K562 (cell line): ENCODE measurements around the gene HES6. TPM values are rescaled to one million over a fixed set of nuclear protein-coding genes. Genes with fewer than 3 reads are reported as not detected.

ENCODE experiments used
- ATAC-seq: fragments of 200-7000 bp; cut with Tn5 transposase; 3 replicates; pipeline ENCODE4 v1.9.1; 2020; ENCODE audit warnings: moderate library complexity
- BruUV-seq: library from RNA; stranded (reverse); fragments of 400-500 nt; replicated peaks from 2 replicates; lab custom pipeline; 2021; lab: Mats Ljungman, UMichigan
- CTCF ChIA-PET: fragments of 300-600 bp; formaldehyde crosslinking; extraction: SDS; loops from one replicate; lab custom pipeline; 2021; ENCODE audit warnings: low intra/inter-chr PET ratio; lab: Yijun Ruan, JAX
- POLR2A ChIA-PET: fragments of 300-600, 350-650 bp; sonication (Branson Sonifier 250); formaldehyde crosslinking; extraction: SDS; loops from one replicate; lab custom pipeline; 2021; ENCODE audit warnings: antibody characterized with exemption, inconsistent platforms; lab: Yijun Ruan, JAX
- DNase-seq, 4 experiments: peaks; one replicate each; pipeline versions ENCODE4 v3.0.0 to v3.0.0-alpha.2; 2011 to 2018; ENCODE audit warnings: low spot score in 3 of 4, mixed read lengths in 3 of 4; ENCODE audit errors: extremely low read depth in 1 of 4
- FAIRE-seq: peaks from 2 replicates; lab custom pipeline; 2011; peaks lifted over from hg19 to GRCh38; lab: Jason Lieb, UNC
- H2AFZ ChIP-seq: 2 replicates; pipeline ENCODE4 v1.6.0; 2011; ENCODE audit warnings: low read depth, low read length, control low read depth, inconsistent platforms
- H3K27ac ChIP-seq: fragments of 200-600 bp; 3 replicates; pipeline ENCODE4 v1.8.0; 2011; ENCODE audit warnings: low read depth, mild to moderate bottlenecking, control low read depth, inconsistent platforms, low read length, moderate library complexity, mixed read lengths; ENCODE audit errors: extremely low read depth
- H3K27me3 ChIP-seq, 2 experiments: fragments of 300-600 bp in 1 of 2; 2 replicates in 1 of 2; 3 replicates in 1 of 2; pipeline versions ENCODE4 v1.6.0 to v1.8.0; 2011; ENCODE audit warnings: inconsistent platforms in 2 of 2, low read length in 2 of 2, mild to moderate bottlenecking in 1 of 2, mixed read lengths in 1 of 2, moderate library complexity in 1 of 2; ENCODE audit not compliant: control insufficient read depth in 2 of 2, insufficient read depth in 2 of 2
- H3K36me3 ChIP-seq: fragments of 300-600 bp; 3 replicates; pipeline ENCODE4 v1.8.0; 2011; ENCODE audit warnings: mild to moderate bottlenecking, low read length, inconsistent platforms; ENCODE audit not compliant: control insufficient read depth, insufficient read depth
- H3K4me1 ChIP-seq, 2 experiments: fragments of 200-600 bp in 1 of 2; replicated peaks in 1 of 2; 2 replicates in 1 of 2; 3 replicates in 1 of 2; pipeline versions ENCODE4 v1.5.1 to v1.8.0; 2011; ENCODE audit warnings: inconsistent platforms in 2 of 2, low read length in 2 of 2, mild to moderate bottlenecking in 1 of 2, mixed read lengths in 1 of 2, moderate library complexity in 1 of 2; ENCODE audit not compliant: control insufficient read depth in 2 of 2, insufficient read depth in 2 of 2
- H3K4me2 ChIP-seq: 2 replicates; pipeline ENCODE4 v1.6.1; 2011; ENCODE audit warnings: low read length, control low read depth, inconsistent platforms, mixed read lengths; ENCODE audit not compliant: insufficient read depth
- H3K4me3 ChIP-seq: fragments of 200-600 bp; sonication (generic), shearing (Covaris generic); 2 replicates; pipeline ENCODE4 v1.5.1; 2016; ENCODE audit warnings: control low read depth, inconsistent platforms
- H3K79me2 ChIP-seq: fragments of 200-600 bp; 3 replicates; pipeline ENCODE4 v1.8.0; 2011; ENCODE audit warnings: low read length, inconsistent platforms; ENCODE audit not compliant: control insufficient read depth, insufficient read depth
- H3K9ac ChIP-seq, 2 experiments: 2 replicates each; pipeline versions ENCODE4 v1.6.0 to v1.6.1; 2011; ENCODE audit warnings: low read depth in 2 of 2, low read length in 2 of 2, control low read depth in 1 of 2, inconsistent platforms in 1 of 2, mild to moderate bottlenecking in 1 of 2, mixed read lengths in 1 of 2; ENCODE audit not compliant: insufficient read depth in 1 of 2
- H3K9me1 ChIP-seq: one replicate; pipeline ENCODE4 v1.6.0; 2011; ENCODE audit warnings: inconsistent platforms, mild to moderate bottlenecking, low read length, moderate library complexity; ENCODE audit not compliant: control insufficient read depth, insufficient read depth
- H3K9me3 ChIP-seq: replicated peaks from 2 replicates; pipeline ENCODE4 v1.5.1; 2011; ENCODE audit warnings: low read depth, low read length, inconsistent platforms; ENCODE audit not compliant: control insufficient read depth, insufficient read depth
- H4K20me1 ChIP-seq: replicated peaks from 2 replicates; pipeline ENCODE4 v1.6.1; 2011; ENCODE audit warnings: low read length, inconsistent platforms, mixed read lengths; ENCODE audit not compliant: control insufficient read depth, insufficient read depth
- CHD1 ChIP-seq: fragments of 200-600 bp; sonication (generic); IDR thresholded peaks from one replicate; pipeline ENCODE4 v1.6.1; 2012; ENCODE audit warnings: mild to moderate bottlenecking, moderate library complexity, low read length, inconsistent platforms
- DMBX1 ChIP-seq: fragments of 250-450 bp; sonication (Bioruptor Pico); IDR thresholded peaks from 2 replicates; pipeline ENCODE4 v1.8.0; 2022; ENCODE audit warnings: inconsistent platforms, mild to moderate bottlenecking, moderate library complexity, borderline replicate concordance
- FOXJ3 ChIP-seq: sonication (generic); formaldehyde crosslinking; IDR thresholded peaks from 2 replicates; pipeline ENCODE4 v1.4.0; 2020; ENCODE audit warnings: mild to moderate bottlenecking, missing genetic modification reagents
- FOXP1 ChIP-seq: sonication (generic); formaldehyde crosslinking; IDR thresholded peaks from 2 replicates; pipeline ENCODE4 v1.8.0; 2022; ENCODE audit warnings: mild to moderate bottlenecking, missing genetic modification reagents
- MCM5 ChIP-seq: fragments of 450-650 bp; IDR thresholded peaks from 2 replicates; pipeline ENCODE4 v1.6.1; 2016; ENCODE audit warnings: low read depth
- MEF2D ChIP-seq: conservative IDR thresholded peaks from 2 replicates; pipeline ENCODE4 v1.6.1; 2016; ENCODE audit warnings: low read depth, missing genetic modification characterization, missing compliant biosample characterization
- PCBP1 ChIP-seq: fragments of 200-400 bp; formaldehyde crosslinking; IDR thresholded peaks from 2 replicates; pipeline ENCODE4 v1.6.1; 2018; ENCODE audit warnings: mild to moderate bottlenecking, low read depth, low read length; ENCODE audit not compliant: poor library complexity, severe bottlenecking
- PHTF2 ChIP-seq: fragments of 250-450 bp; sonication (Bioruptor Pico); IDR thresholded peaks from 2 replicates; pipeline ENCODE4 v1.5.0; 2021; ENCODE audit warnings: mild to moderate bottlenecking
- SREBF2 ChIP-seq: sonication (generic); formaldehyde crosslinking; IDR thresholded peaks from 2 replicates; pipeline ENCODE4 v1.4.0; 2020; ENCODE audit warnings: mild to moderate bottlenecking, missing genetic modification reagents
- ZFPM2 ChIP-seq: fragments of 250-450 bp; sonication (Bioruptor Pico); IDR thresholded peaks from 2 replicates; pipeline ENCODE4 v1.5.1; 2022; ENCODE audit warnings: mild to moderate bottlenecking
- WGBS: fragments of 100-300 bp; shearing (Covaris generic); methylation state at CpG from one replicate; pipeline ENCODE4 v1.1.6; 2016; ENCODE audit warnings: low coverage, mixed read lengths; ENCODE audit not compliant: insufficient coverage; ENCODE audit errors: missing lambda C conversion rate; 5-methylcytosine and 5-hydroxymethylcytosine counted together
- in situ Hi-C: fragments of 300-500 bp; cut with MboI; formaldehyde crosslinking; loops from 4 replicates; pipeline ENCODE4 v1.15.0; 2018; ENCODE audit warnings: inconsistent platforms, mixed read lengths
- intact Hi-C: fragments of 100-400 bp; cut with micrococcal nuclease; formaldehyde crosslinking; loops from 2 replicates; pipeline ENCODE4 v1.14.2; 2022
- polyA plus RNA-seq, 8 experiments: library from polyadenylated mRNA; depleted of rRNA in 4 of 8; stranded (reverse) in 5 of 8; unstranded in 3 of 8; fragments of >200 nt; fragmentation: Nextera tagmentation in 2 of 8; fragmentation: Illumina TruSeq in 1 of 8; extraction: Ambion mirVana in 2 of 8; extraction: Trizol in 1 of 8; gene quantifications; 2 replicates each; pipeline versions ENCODE4 v1.2.1 to v1.2.3, GENCODE V29; 2011 to 2014; ENCODE audit warnings: inconsistent platforms in 1 of 8, missing spikeins in 1 of 8
- total RNA-seq, 7 experiments: library from RNA; depleted of rRNA in 6 of 7; stranded (reverse); fragments of >200 nt in 6 of 7; fragmentation: Illumina TruSeq in 2 of 7; extraction: Trizol in 2 of 7; gene quantifications; 2 replicates each; pipeline versions ENCODE4 v1.2.1 to v1.2.3, GENCODE V29; 2011 to 2021; ENCODE audit warnings: low replicate concordance in 1 of 7
- TF ChIP-seq, protein P1 (sequence below): fragments of 200-800 bp; sonication (Bioruptor generic); IDR thresholded peaks from 2 replicates; pipeline ENCODE4 v1.6.1; 2017; ENCODE audit warnings: missing genetic modification characterization, missing compliant biosample characterization
- TF ChIP-seq, protein P2 (sequence below): sonication (generic); formaldehyde crosslinking; IDR thresholded peaks from 2 replicates; pipeline ENCODE4 v1.8.0; 2023; ENCODE audit warnings: mild to moderate bottlenecking, missing genetic modification reagents
- TF ChIP-seq, protein P3 (sequence below): IDR thresholded peaks from 2 replicates; pipeline ENCODE4 v1.6.1; 2016; ENCODE audit warnings: missing genetic modification characterization, missing compliant biosample characterization
- TF ChIP-seq, protein P4 (sequence below): fragments of 450-650 bp; conservative IDR thresholded peaks from 2 replicates; pipeline ENCODE4 v1.6.1; 2016; ENCODE audit warnings: missing genetic modification characterization, low read depth, mild to moderate bottlenecking, missing compliant biosample characterization, moderate library complexity
- TF ChIP-seq, protein P5 (sequence below): fragments of 450-650 bp; formaldehyde crosslinking; IDR thresholded peaks from 2 replicates; pipeline ENCODE4 v1.4.0; 2020; ENCODE audit warnings: mild to moderate bottlenecking, moderate library complexity
- TF ChIP-seq, protein P6 (sequence below): fragments of 250-450 bp; sonication (Bioruptor Pico); IDR thresholded peaks from 2 replicates; pipeline ENCODE4 v1.6.1; 2021; ENCODE audit warnings: mild to moderate bottlenecking

HES6 gene
- total and polyA plus RNA-seq, 9 of the 15 experiments (the other 6 are each of a cell fraction or from before 2014, with no cell fraction given), result 6.2 to 133 (median 29.2) TPM

DNA sequence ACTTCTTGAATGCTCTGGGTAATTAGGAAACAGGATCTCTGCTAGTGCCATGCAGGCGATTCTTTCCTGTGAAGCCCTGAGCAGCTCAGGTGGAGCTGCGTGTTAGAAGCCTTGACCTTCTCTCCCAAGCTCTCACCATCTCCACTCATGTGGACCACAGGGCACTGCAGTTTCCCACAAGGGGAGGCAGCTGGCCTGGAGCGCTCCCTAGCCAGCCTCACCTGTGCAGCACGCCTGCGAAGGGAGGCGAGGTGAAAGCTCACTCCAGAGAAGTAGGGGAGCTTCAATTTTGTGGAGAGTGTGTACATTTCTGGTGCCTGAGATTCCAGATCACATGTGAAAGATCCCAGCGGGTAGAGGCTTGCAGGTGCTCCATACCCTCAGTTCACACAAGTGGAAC, 11.1 kb upstream of the HES6 start:
- no TSS peak for BruUV-seq
- intact Hi-C loops, result no loop called here
- TF ChIP-seq MCM5, result no peak
- TF ChIP-seq, protein P1, sequence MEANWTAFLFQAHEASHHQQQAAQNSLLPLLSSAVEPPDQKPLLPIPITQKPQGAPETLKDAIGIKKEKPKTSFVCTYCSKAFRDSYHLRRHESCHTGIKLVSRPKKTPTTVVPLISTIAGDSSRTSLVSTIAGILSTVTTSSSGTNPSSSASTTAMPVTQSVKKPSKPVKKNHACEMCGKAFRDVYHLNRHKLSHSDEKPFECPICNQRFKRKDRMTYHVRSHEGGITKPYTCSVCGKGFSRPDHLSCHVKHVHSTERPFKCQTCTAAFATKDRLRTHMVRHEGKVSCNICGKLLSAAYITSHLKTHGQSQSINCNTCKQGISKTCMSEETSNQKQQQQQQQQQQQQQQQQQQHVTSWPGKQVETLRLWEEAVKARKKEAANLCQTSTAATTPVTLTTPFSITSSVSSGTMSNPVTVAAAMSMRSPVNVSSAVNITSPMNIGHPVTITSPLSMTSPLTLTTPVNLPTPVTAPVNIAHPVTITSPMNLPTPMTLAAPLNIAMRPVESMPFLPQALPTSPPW (CRISPR knock-in tag), result no peak
- TF ChIP-seq, protein P2, sequence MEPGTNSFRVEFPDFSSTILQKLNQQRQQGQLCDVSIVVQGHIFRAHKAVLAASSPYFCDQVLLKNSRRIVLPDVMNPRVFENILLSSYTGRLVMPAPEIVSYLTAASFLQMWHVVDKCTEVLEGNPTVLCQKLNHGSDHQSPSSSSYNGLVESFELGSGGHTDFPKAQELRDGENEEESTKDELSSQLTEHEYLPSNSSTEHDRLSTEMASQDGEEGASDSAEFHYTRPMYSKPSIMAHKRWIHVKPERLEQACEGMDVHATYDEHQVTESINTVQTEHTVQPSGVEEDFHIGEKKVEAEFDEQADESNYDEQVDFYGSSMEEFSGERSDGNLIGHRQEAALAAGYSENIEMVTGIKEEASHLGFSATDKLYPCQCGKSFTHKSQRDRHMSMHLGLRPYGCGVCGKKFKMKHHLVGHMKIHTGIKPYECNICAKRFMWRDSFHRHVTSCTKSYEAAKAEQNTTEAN (CRISPR knock-in tag), result no peak
- TF ChIP-seq DMBX1 (CRISPR knock-in tag), result no peak
- TF ChIP-seq FOXP1, result no peak
- no peak for TF ChIP-seq PCBP1
- TF ChIP-seq, protein P3, sequence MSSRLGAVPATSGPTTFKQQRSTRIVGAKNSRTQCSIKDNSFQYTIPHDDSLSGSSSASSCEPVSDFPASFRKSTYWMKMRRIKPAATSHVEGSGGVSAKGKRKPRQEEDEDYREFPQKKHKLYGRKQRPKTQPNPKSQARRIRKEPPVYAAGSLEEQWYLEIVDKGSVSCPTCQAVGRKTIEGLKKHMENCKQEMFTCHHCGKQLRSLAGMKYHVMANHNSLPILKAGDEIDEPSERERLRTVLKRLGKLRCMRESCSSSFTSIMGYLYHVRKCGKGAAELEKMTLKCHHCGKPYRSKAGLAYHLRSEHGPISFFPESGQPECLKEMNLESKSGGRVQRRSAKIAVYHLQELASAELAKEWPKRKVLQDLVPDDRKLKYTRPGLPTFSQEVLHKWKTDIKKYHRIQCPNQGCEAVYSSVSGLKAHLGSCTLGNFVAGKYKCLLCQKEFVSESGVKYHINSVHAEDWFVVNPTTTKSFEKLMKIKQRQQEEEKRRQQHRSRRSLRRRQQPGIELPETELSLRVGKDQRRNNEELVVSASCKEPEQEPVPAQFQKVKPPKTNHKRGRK (tag), result no peak
- TF ChIP-seq MEF2D (tag), result no peak
- TF ChIP-seq PHTF2 (CRISPR knock-in tag), result no peak
- TF ChIP-seq FOXJ3 (CRISPR knock-in tag), result no peak
- TF ChIP-seq, protein P4, sequence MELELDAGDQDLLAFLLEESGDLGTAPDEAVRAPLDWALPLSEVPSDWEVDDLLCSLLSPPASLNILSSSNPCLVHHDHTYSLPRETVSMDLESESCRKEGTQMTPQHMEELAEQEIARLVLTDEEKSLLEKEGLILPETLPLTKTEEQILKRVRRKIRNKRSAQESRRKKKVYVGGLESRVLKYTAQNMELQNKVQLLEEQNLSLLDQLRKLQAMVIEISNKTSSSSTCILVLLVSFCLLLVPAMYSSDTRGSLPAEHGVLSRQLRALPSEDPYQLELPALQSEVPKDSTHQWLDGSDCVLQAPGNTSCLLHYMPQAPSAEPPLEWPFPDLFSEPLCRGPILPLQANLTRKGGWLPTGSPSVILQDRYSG (tag), result no peak
- TF ChIP-seq, protein P5, sequence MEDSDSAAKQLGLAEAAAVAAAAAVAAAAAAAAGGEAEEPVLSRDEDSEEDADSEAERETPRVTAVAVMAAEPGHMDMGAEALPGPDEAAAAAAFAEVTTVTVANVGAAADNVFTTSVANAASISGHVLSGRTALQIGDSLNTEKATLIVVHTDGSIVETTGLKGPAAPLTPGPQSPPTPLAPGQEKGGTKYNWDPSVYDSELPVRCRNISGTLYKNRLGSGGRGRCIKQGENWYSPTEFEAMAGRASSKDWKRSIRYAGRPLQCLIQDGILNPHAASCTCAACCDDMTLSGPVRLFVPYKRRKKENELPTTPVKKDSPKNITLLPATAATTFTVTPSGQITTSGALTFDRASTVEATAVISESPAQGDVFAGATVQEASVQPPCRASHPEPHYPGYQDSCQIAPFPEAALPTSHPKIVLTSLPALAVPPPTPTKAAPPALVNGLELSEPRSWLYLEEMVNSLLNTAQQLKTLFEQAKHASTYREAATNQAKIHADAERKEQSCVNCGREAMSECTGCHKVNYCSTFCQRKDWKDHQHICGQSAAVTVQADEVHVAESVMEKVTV (CRISPR knock-in tag), result no peak
- TF ChIP-seq CHD1, result no peak
- TF ChIP-seq SREBF2, result no peak
- TF ChIP-seq, protein P6, sequence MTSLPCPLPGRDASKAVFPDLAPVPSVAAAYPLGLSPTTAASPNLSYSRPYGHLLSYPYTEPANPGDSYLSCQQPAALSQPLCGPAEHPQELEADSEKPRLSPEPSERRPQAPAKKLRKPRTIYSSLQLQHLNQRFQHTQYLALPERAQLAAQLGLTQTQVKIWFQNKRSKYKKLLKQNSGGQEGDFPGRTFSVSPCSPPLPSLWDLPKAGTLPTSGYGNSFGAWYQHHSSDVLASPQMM (CRISPR knock-in tag), result no peak
- no peak for TF ChIP-seq ZFPM2 (CRISPR knock-in tag)

More for the DNA sequence above, 11.1 kb upstream of the HES6 start:
- DNase-seq, result no peak
- Histone ChIP-seq H2AFZ (no peak overlapping the region), H3K9ac (no peak overlapping the region), H3K9me1 (no peaks in the 10 kb centered on the region), H3K36me3 (peaks cover 25% of the 10 kb centered on the region; the same call in 1 of the 3 replicates), H3K79me2 (no peaks in the 10 kb centered on the region), H3K4me3 (no peak overlapping the region), H3K4me2 (no peak overlapping the region), H3K4me1 (no peaks in the 10 kb centered on the region; a peak in 1 of 5 replicates), H4K20me1 (no peaks in the 10 kb centered on the region), H3K27me3 (no peaks in the 10 kb centered on the region), H3K9me3 (no peaks in the 10 kb centered on the region), H3K27ac (no peak overlapping the region)
- no peak for ATAC-seq
- in situ Hi-C loops, result loop anchor here (25.0 kb wide), 1 partner anchor 389 kb away; the partner anchor contains the start of gene RAMP1
- POLR2A ChIA-PET, result no interaction called here
- CTCF ChIA-PET, result no interaction called here
- WGBS, result 84% methylated on average over 6 of the region's 7 CpGs
- no peak for FAIRE-seq
